Keratinocyte (primary cell): ENCODE data around the gene NPM3. TPM values are rescaled to one million over a fixed set of nuclear protein-coding genes. Genes with fewer than 3 reads are reported as not detected.

Experiments used
- DNase-seq: peaks from one replicate; pipeline ENCODE4 v3.0.0-alpha.2; 2011; ENCODE audit warnings: low read depth, missing footprints, low spot score
- FAIRE-seq: peaks from 2 replicates; lab custom pipeline; 2011; peaks lifted over from hg19 to GRCh38; lab: Jason Lieb, UNC
- H2AFZ ChIP-seq: 2 replicates; pipeline ENCODE4 v1.6.0; 2012; ENCODE audit warnings: low read length, control low read depth, inconsistent platforms; ENCODE audit not compliant: control insufficient read depth
- H3K27ac ChIP-seq: 2 replicates; pipeline ENCODE4 v1.5.1; 2011; ENCODE audit warnings: low read length; ENCODE audit not compliant: control insufficient read depth, insufficient read depth
- H3K27me3 ChIP-seq: 3 replicates; pipeline ENCODE4 v1.6.0; 2011; ENCODE audit warnings: low read length; ENCODE audit not compliant: control insufficient read depth, insufficient read depth; ENCODE audit errors: extremely low read depth
- H3K36me3 ChIP-seq, 2 experiments: 2 replicates in 1 of 2; 3 replicates in 1 of 2; pipeline ENCODE4 v1.5.1; 2011; ENCODE audit warnings: low read length in 2 of 2, mild to moderate bottlenecking in 1 of 2; ENCODE audit not compliant: control insufficient read depth in 2 of 2, insufficient read depth in 2 of 2; ENCODE audit errors: extremely low read depth in 1 of 2
- H3K4me1 ChIP-seq: 3 replicates; pipeline ENCODE4 v1.5.1; 2011; ENCODE audit warnings: low read length; ENCODE audit not compliant: control insufficient read depth, insufficient read depth; ENCODE audit errors: extremely low read depth
- H3K4me2 ChIP-seq: 3 replicates; pipeline ENCODE4 v1.6.0; 2011; ENCODE audit warnings: low read depth, low read length; ENCODE audit not compliant: control insufficient read depth, insufficient read depth; ENCODE audit errors: extremely low read depth
- H3K4me3 ChIP-seq, 3 experiments: fragments of 200-600 bp in 1 of 3; sonication (generic) in 1 of 3; 2 replicates in 2 of 3; 3 replicates in 1 of 3; pipeline ENCODE4 v1.5.1; 2011 to 2016; ENCODE audit warnings: low read length in 3 of 3, mild to moderate bottlenecking in 3 of 3, control low read depth in 2 of 3, inconsistent platforms in 1 of 3, low read depth in 1 of 3, mixed read lengths in 1 of 3, mixed run types in 1 of 3, moderate library complexity in 1 of 3; ENCODE audit not compliant: control insufficient read depth in 2 of 3, insufficient read depth in 2 of 3; ENCODE audit errors: extremely low read depth in 1 of 3
- H3K79me2 ChIP-seq: 2 replicates; pipeline ENCODE4 v1.6.0; 2012; ENCODE audit warnings: low read length; ENCODE audit not compliant: control insufficient read depth, insufficient read depth
- H3K9ac ChIP-seq: 3 replicates; pipeline ENCODE4 v1.6.0; 2011; ENCODE audit warnings: low read length; ENCODE audit not compliant: control insufficient read depth, insufficient read depth; ENCODE audit errors: extremely low read depth
- H3K9me1 ChIP-seq: 3 replicates; pipeline ENCODE4 v1.6.0; 2011; ENCODE audit warnings: low read length; ENCODE audit not compliant: control insufficient read depth, insufficient read depth; ENCODE audit errors: extremely low read depth
- H3K9me3 ChIP-seq: 2 replicates; pipeline ENCODE4 v1.5.1; 2012; ENCODE audit warnings: low read depth, low read length; ENCODE audit not compliant: control insufficient read depth
- H4K20me1 ChIP-seq: 3 replicates; pipeline ENCODE4 v1.6.0; 2011; ENCODE audit warnings: low read length; ENCODE audit not compliant: control insufficient read depth, insufficient read depth; ENCODE audit errors: extremely low read depth
- CTCF ChIP-seq, 3 experiments: IDR thresholded peaks in 1 of 3; conservative IDR thresholded peaks in 1 of 3; optimal IDR thresholded peaks in 1 of 3; 2 replicates in 2 of 3; 3 replicates in 1 of 3; pipeline versions ENCODE3 to v1.5.1; 2011; ENCODE audit warnings: low read length in 3 of 3, mild to moderate bottlenecking in 3 of 3, moderate library complexity in 2 of 3, control low read depth in 1 of 3, inconsistent platforms in 1 of 3; ENCODE audit not compliant: insufficient read depth in 2 of 3; ENCODE audit errors: extremely low read depth in 1 of 3
- EZH2 ChIP-seq: IDR thresholded peaks from one replicate; pipeline ENCODE4 v1.6.1; 2012; ENCODE audit warnings: inconsistent platforms, mild to moderate bottlenecking, low read length, moderate library complexity
- dilution Hi-C: fragments of 300-500 bp; cut with MboI; formaldehyde crosslinking; loops from one replicate; pipeline ENCODE4 v1.7.0; 2020; ENCODE audit warnings: low sequenced_read_pairs; ENCODE audit not compliant: extremely low pct_ligation_motif_present
- polyA plus RNA-seq, 5 experiments: library from polyadenylated mRNA; depleted of rRNA in 3 of 5; stranded (reverse) in 3 of 5; stranded (forward) in 1 of 5; unstranded in 1 of 5; fragments of >200 nt; gene quantifications; 1 replicate in 1 of 5; 2 replicates in 3 of 5; 3 replicates in 1 of 5; pipeline versions ENCODE4 v1.2.1 to v1.2.3, GENCODE V29; 2011 to 2012; ENCODE audit warnings: missing spikeins in 2 of 5, low read depth in 1 of 5, low replicate concordance in 1 of 5

Gene NPM3
- polyA plus RNA-seq, 1 donor (not counting 4 experiments of a cell fraction or from before 2014, with no cell fraction given), result 77.2 TPM

- Histone ChIP-seq H3K4me3 (no peak overlapping the region), H3K4me2 (no peak overlapping the region), H3K9me3 (no peaks in the 10 kb centered on the region), H2AFZ (no peak overlapping the region), H3K9ac (no peak overlapping the region), H3K27ac (no peak overlapping the region), H4K20me1 (peaks cover 7% of the 10 kb centered on the region), H3K27me3 (peaks cover 81% of the 10 kb centered on the region), H3K9me1 (no peaks in the 10 kb centered on the region), H3K36me3 (no peaks in the 10 kb centered on the region), H3K79me2 (no peaks in the 10 kb centered on the region), H3K4me1 (no peaks in the 10 kb centered on the region)
- DNase-seq (no peak), FAIRE-seq (no peak)
- TF ChIP-seq CTCF (optimal IDR thresholded peaks at IDR 0.05 in 1 of 3, IDR thresholded peaks at IDR 0.05 in 1 of 3, conservative IDR thresholded peaks at IDR 0.05 in 1 of 3; ENCODE audit: extremely low read depth in 1 of 3, insufficient read depth in 2 of 3, low read length in 3 of 3) (no peak), EZH2 (no peak)
- dilution Hi-C loops, result no loop called here
Measured at GRCh38 chr10:101771380-101771779, 11.9 kb downstream of the NPM3 start.

- no peak overlapping the region for H2AFZ ChIP-seq
- dilution Hi-C loops, result no loop called here
- no peak overlapping the region for H3K9ac ChIP-seq
- peaks cover 7% of the 10 kb centered on the region for H4K20me1 ChIP-seq
- H3K4me1 ChIP-seq, result no peaks in the 10 kb centered on the region
- DNase-seq, result no peak
- H3K79me2 ChIP-seq, result no peaks in the 10 kb centered on the region
- no peak overlapping the region for H3K27ac ChIP-seq
- H3K36me3 ChIP-seq, result no peaks in the 10 kb centered on the region
- no peak for TF ChIP-seq CTCF (optimal IDR thresholded peaks at IDR 0.05 in 1 of 3, IDR thresholded peaks at IDR 0.05 in 1 of 3, conservative IDR thresholded peaks at IDR 0.05 in 1 of 3; ENCODE audit: extremely low read depth in 1 of 3, insufficient read depth in 2 of 3, low read length in 3 of 3)
- peaks cover 79% of the 10 kb centered on the region for H3K27me3 ChIP-seq
- no peaks in the 10 kb centered on the region for H3K9me3 ChIP-seq
- no peak overlapping the region for H3K4me2 ChIP-seq
- no peaks in the 10 kb centered on the region for H3K9me1 ChIP-seq
- no peak for FAIRE-seq
- H3K4me3 ChIP-seq, result no peak overlapping the region
Measured at GRCh38 chr10:101770331-101771215, 12.7 kb downstream of the NPM3 start.
